H1 (cell line): Measurements from ENCODE around the gene SIT1. TPM values are rescaled to one million over a fixed set of nuclear protein-coding genes. Genes with fewer than 3 reads are reported as not detected.

Experiments used
- ATF3 ChIP-seq: IDR thresholded peaks from 2 replicates; pipeline ENCODE4 v1.6.1; 2011; ENCODE audit warnings: low read depth, mild to moderate bottlenecking, low read length; ENCODE audit not compliant: insufficient read depth
- CREB1 ChIP-seq: IDR thresholded peaks from 2 replicates; pipeline ENCODE4 v1.6.1; 2012; ENCODE audit warnings: inconsistent platforms
- NANOG ChIP-seq: IDR thresholded peaks from 2 replicates; pipeline ENCODE4 v1.6.1; 2011; ENCODE audit warnings: low read length, low read depth, mild to moderate bottlenecking, inconsistent platforms; ENCODE audit not compliant: insufficient read depth, poor library complexity, severe bottlenecking
- RNF2 ChIP-seq: fragments of 200-900, 300-1000 bp; sonication (generic); IDR thresholded peaks from 2 replicates; pipeline ENCODE4 v1.7.1; 2016; ENCODE audit warnings: borderline replicate concordance, low read depth, mild to moderate bottlenecking, antibody characterized with exemption, low read length; ENCODE audit not compliant: poor library complexity, severe bottlenecking; ENCODE audit errors: missing control alignments
- SRF ChIP-seq: IDR thresholded peaks from 2 replicates; pipeline ENCODE4 v1.6.1; 2011; ENCODE audit warnings: mild to moderate bottlenecking, low read depth, low read length, moderate library complexity
- USF2 ChIP-seq: IDR thresholded peaks from 2 replicates; pipeline ENCODE4 v1.6.1; 2011; ENCODE audit warnings: low read length, improper control_type of control experiment
- polyA plus RNA-seq, 7 experiments: library from polyadenylated mRNA; depleted of rRNA in 3 of 7; stranded (reverse) in 5 of 7; unstranded in 2 of 7; fragments of >200 nt in 5 of 7; fragments of 200-250 nt in 2 of 7; gene quantifications; 1 replicate in 5 of 7; 2 replicates in 1 of 7; 4 replicates in 1 of 7; pipeline versions ENCODE4 v1.2.1 to v1.2.3, GENCODE V29; 2011 to 2013; ENCODE audit warnings: missing spikeins in 2 of 7, mixed read lengths in 2 of 7
- total RNA-seq: library from RNA; stranded (reverse); fragmentation: NEBNext Ultra II Directional; extraction: Animal tissue kit (Norgen Biotek cat#: 25700); gene quantifications from 2 replicates; pipeline ENCODE4 v1.2.1, GENCODE V29; 2021

Gene SIT1
- total and polyA plus RNA-seq, 2 of the 8 experiments (the other 6 are each of a cell fraction or from before 2014, with no cell fraction given), result 8.2 to 12.8 TPM

GRCh38 chr9:35698231-35698630 lies 47.5 kb upstream of the SIT1 start (continued):
- TF ChIP-seq RNF2 (no peak), ATF3 (no peak), USF2 (no peak), CREB1 (no peak), SRF (no peak), NANOG (no peak)
